NCI-H2029 (cell line): Measurements from ENCODE around the gene EIPR1.
A peak's percentile ranks its signal among the peaks of the same experiment; 100 is the strongest.
"Not testable (repeated sequence)": the region's sequence is repeated elsewhere in the genome, so short reads cannot be mapped to it uniquely, and the experiment has no call there.

Source experiments
- DNase-seq: peaks from one replicate; lab custom pipeline; 2025; lab: John Stamatoyannopoulos, UW

Gene EIPR1

DNA sequence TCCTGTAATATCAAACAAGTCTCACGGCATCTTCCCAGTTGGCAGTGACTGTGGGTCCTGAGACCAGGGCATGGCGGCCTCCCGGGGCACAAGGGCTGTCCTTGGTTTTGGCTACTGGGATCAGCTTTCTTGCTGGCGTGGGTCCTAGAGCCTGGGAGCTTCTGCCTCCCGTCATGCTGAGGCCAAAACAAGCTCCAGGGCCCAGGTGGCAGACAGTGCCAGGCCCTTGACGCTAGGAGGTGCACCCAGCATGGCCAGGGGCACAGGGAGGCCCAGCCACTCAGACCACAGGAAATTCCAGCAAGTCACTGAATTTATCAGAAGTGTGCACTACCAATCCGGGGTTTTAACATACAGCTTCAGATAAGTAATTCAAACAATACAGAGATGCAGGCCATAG lies 184.7 kb downstream of the EIPR1 start:
- DNase-seq, result no peak

DNA sequence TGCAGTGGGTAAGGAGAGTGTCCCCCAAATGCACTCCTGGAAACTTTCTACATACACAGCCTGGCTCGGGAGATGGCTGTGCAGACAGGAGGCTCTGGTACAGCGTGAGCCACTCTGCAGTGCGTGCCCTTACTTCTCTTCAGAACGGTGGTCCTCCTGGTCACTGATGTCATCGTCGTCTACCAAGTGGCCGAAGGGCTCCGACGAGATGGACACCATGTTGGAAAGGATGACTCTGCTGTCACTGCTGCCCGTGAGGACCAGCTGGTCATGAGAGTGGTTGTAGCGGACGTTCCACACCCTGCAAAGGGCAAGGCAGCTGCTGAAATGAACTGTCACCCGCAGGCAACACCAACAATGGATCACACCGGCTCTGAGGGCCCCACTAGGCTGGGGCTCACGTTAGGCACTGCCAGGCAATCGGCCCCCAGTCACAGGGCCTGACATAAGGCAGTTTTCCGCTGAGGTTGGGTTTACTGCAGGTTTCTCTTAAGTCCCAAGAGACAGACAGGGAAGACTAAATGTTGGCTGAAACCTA lies 185.3 kb downstream of the EIPR1 start:
- DNase-seq, result no peak

DNA sequence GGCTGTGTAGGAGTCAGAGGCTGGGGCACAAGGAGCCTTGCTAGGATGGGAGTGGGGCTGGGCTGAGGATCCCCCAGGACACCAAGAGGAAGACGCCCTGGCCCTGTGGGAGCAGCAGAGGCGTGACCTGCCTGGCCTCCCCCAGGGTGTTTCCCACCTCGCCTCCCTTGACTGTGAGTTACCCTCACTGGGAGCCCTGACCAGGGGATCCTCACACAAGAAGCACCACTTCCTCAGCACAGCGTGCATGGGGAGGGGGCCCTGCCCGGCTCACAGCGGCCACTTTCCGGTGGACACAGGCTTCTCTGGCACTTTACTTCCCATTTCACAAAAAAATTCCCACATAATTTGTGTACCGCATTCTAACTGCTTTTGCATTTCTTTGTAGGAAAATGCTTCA lies 187.7 kb downstream of the EIPR1 start:
- no peak for DNase-seq

DNA sequence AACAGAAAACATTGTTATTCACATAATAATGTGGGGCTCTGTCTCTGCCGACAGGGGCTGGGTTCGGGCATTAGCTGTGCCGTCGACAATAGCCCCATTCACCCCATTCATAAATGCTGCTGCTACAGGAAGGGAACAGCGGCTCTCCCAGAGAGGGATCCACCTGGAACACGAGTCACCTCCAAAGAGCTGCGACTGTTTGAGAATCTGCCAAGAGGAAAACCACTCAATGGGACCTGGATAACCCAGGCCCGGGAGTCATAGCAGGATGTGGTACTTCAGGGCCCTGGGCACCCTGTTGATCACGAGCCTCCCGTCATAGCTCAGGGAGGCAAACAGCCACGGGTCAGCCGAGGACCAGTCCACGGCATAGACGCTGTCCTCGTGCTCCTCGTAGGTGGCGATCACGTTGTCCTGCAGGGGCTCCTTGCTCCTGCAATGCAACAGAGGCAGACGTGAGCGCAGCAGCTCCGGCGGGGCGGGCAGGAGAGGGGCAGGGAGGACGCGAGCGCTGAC lies 188.5 kb downstream of the EIPR1 start:
- peak; percentile 65 for DNase-seq

DNA sequence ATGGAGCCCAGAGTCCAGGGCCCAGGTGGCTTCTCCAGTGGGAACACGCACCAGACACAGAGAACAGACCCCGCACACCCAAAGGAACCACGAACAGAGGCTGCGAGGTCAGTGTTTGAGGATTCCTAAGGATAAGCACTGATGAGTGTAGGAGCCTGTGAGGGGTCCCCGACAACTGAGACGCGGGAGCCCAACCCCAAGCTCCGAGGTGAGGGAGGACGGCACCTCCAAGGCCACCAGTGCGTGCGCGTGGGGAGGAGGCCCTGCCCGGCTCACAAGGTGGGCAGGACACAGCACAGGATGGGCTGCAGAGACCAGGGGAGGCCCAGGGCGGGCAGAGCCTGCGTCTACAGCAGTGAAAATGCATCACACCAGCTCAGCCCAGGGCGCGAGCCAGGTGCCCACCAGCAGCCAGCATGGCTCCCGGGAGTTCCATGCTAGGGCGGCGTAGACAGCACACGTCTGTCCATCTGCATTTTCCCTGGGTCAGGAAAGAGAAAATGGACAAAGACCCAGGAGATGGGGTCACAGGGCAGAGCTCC lies 189.1 kb downstream of the EIPR1 start:
- DNase-seq, result no peak

DNA sequence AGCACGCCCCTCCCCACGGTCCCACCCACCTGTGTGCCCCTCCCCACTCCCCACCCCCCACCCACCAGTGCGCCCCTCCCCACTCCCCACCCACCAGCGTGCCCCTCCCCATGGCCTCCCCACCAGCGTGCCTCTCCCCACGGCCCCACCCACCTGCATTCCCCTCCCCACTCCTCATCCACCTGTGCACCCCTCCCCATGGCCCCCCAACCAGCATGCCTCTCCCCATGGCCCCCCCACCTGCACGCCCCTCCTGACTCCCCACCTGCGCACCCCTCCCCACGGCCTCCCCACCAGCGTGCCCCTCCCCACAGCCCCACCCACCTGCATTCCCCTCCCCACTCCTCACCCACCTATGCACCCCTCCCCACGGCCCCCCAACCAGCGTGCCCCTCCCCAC lies 190.2 kb downstream of the EIPR1 start:
- DNase-seq, result no peak

DNA sequence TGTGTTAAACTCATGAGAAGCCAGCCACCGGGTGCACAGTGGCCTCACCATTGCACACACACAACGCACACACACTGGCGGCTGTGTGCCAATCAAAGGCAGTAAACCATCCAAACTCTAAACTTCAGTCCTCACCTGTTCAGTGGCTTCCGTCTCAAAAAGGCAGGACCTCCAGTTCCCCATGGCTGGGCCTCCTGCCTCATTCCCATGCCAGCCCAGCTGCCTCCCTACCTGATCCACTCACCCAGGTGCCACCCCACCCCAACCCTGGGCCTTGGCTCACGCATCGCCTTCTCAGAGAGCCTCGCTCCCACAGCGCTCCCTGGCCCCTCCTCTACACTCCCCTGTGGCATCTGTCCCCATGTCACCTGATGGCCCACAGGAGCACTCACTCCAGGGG lies 190.9 kb downstream of the EIPR1 start:
- no peak for DNase-seq

DNA sequence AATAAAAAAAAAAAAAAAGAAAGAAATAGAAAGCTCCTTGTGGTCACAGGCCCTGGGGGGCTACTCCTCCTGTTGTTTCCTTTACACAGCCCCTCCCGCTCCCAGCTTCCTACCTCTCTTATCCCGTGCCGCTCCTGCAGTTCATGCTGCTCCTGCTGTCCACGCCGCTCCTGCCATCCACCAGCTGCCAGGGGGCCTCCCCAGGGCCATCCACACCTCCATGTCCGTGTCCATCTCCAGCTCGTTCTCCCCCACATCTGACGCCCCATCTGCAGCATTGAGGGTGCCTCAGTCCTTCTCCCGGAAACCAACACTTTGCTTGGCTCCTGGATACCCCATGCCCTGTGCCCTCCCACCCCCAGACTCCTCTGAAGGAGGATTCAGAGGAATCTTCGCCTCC lies 191.7 kb downstream of the EIPR1 start:
- DNase-seq, result no peak

DNA sequence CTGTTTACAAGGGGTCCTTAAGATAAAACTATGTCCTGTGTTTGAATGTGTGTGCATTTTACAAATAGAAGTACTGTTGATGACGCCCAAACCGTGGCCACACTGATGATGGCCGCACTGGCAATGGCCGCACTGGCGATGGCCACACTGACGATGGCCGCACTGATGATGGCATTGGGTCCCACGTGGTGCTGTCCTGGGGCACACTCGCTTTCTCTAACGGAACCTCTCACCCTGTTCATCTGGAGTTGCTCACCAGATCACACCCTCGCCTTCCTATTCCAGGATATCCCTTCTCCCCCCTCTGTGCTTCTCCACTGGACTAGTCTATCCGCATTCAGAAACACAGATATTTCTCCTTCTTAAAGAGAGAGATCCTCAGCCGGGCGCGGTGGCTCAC lies 192.4 kb downstream of the EIPR1 start:
- no peak for DNase-seq

DNA sequence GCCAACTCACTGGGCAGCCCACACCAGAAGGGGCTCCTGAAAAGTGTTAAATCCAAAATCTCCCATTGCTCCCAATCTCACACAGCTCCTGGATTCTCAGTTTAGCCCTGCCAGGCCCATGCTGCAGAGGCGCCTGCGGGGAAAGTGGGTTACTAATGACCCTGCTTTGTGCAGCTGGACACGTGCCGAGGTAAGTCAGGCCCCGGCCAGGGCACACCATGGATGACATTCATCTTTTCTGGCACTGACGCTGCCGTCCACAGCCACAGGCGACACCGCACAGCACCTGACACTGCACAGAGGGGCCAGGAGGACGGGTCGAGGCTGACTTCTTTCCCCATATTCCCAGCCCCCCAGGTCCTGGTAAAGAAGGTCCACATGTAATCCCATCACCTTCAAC lies 193.5 kb downstream of the EIPR1 start:
- no peak for DNase-seq

DNA sequence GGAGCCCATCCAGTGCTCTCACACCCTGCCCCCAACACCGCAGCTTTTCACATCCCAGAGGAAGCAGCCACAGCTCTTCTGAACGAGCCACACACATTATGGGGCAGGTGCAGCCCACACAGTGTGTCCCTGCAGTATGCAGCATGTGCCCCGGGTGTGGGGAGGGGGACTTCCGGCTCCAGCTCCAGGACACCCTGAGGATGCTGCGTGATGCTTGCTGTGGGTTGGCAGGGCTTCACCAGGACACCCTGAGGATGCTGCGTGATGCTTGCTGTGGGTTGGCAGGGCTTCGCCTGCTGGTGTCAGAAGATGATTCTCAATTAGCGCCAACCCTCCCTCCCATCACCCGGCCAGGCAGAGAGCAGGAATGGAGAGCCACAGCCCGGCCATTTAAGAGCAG lies 193.9 kb downstream of the EIPR1 start:
- DNase-seq, result no peak

DNA sequence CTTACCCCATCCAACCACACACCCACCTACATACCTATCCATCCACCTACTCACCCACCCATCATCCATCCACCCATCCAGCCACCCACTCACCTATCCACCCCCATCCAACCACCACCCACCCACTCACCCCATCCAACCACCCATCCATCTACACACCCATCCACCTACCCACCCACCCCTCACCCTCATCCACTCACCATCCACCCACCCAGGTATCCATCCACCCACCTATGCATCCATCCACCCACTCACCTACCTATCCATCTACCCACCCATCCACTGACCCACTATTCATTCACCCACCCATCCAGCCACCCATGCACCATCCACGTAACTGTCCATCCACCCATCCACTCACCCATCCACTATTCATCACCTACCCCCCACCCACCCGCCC lies 194.8 kb downstream of the EIPR1 start:
- no peak for DNase-seq

DNA sequence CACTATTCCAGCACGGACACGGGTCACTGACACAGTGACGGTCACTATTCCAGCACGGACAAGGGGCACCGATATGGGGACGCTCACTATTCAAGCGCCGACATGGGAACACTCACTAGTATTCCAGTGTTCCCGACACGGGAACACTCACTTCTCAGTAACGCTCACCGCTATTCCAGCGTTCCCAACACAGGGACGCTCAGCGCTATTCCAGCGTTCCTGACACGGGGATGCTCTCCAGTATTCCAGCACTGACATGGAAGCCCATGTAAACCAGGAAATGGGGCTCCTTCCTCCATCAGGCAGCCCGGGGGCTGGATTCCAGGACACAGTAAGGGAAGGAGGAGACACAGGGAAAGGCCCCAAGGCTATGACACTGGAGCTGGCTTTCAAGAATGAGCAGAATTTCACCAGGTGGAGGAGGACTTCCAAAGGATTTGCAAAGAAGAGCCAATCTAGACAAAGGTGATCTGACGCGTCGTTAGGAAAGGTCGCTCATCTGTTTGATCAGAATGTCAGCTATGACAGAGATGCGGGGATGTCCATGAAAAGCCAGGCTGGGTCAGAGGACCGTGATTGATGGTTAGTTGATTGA lies 196.1 kb downstream of the EIPR1 start:
- no peak for DNase-seq

DNA sequence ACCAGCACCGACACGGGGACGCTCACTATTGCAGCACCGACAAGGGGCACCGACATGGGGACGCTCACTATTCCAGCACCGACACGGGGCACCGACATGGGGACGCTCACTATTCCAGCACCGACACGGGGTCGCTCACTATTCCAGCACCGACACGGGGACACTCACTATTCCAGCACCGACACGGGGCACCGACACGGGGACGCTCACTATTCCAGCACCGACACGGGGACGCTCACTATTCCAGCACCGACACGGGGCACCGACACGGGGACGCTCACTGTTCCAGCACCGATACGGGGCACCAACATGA lies 196.8 kb downstream of the EIPR1 start:
- not testable (repeated sequence) for DNase-seq

DNA sequence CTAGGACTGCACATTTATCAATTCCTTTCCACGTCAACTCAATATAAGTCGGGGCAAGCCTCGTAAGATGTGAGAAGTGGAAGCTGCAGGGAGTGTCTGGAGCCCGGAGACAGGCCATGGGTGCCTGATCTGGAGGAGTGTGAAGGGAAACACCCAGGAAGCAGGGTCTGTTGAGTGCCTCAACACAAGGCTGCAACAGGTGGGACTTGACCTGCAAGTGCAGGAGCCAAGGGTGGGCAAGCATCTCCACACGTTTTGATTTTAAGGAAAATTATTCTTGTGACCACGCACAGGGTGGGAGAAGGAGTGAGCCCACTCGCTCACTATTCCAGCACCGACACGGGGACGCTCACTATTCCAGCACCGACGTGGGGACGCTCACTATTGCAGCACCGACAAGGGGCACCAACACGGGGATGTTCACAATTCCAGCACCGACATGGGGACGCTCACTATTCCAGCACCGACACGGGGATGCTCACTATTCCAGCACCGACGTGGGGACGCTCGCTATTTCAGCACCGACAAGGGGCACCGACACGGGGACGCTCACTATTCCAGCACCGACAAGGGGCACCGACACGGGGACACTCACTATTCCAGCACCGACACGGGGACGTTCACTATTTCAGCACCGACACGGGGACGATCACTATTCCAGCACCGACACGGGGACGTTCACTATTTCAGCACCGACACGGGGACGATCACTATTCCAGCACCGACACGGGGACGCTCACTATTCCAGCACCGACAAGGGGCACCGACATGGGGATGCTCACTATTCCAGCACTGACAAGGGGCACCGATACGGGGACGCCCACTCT lies 197.3 kb downstream of the EIPR1 start:
- DNase-seq, result no peak

DNA sequence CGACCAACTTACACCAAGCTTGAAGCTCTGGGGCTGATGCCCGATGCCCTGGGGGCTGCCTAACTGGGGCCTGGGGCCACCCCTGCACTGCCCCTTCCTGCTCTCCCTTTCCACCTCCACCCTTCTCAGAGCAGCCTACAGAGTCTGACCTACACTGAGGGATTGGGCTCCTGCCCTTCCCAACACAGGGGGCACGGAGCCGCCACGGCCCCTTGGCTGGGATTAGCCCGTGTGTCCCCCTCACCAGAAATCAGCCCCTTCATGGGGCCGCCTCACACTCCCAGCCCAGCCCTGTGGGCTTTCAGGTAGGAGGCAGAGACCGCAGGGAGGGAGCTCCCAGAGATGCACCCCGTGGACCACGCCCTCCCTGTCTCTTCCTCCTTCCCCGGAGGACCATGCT lies 198.0 kb downstream of the EIPR1 start:
- DNase-seq, result no peak

DNA sequence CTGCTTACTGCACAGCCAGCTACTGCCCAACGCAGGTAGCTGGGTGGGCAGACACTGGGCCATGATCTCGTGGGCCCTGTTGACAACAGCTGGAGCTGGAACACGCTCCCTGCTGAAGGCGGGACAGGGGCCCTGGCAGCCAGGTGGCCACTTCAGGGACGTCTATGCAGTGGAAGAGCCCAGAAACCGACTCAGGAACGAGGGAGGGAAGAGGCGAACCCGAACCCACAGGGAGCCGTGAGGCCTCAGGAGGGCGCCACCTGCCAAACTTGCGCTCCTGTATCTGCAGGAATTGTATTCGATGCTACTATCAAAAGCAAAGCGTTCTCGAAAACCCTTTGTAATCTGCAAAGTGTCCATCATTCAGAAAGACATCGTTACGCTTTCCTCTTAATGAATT lies 198.4 kb downstream of the EIPR1 start:
- no peak for DNase-seq

DNA sequence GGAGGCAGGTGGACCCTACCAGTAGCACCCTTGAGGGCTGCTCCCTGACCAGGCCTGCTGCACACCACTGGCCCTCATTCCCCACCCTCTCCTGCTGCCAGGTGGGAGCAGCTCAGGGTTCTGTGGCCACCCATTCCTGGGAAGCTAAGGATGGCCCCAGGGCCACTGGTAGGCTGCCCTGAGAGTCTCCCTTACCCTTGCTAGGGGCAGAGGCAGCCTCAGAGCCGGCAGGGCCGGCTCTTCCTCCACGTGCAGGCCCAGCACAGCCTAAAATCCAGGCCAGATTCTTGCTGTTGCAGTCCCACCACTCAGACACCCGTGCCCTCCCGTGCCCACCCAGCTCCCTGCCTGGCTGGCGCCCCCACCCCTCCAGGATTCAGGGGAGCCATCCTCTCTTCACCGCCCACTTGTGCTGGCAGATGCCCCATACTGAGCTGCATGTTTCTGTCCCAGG lies 199.0 kb downstream of the EIPR1 start:
- DNase-seq, result no peak

DNA sequence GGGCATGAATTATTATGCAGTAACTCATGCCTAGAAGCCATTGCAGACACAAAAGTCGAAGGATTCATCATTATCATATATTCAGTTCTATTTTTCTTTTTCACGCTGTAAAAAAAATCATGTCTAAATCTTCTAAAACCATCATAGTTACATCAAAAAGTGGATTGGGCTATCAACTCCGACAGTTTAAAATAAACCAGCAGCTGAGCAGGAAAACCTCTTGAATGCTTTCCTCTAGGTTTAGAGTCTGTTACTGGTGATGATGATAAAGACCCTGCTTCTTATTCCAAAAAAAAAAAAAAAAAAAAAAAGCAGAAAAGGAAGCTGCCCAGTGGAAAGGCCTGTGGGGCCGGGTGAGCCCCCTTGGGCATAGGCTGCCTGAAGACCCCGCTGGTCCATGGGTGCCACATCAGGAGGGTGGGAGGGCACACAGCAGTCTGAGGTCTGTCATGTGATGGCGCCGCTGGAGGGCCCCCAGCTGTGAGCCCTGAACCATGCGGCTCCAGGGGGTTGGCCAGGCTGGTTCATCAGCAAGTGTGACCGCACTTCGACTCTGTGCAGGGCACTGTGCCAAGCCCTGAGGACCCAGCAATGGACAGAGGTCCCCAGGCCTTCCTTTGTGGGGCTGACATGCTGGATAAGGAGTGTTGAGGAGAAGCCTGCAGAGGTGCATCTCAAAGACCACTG lies 199.6 kb downstream of the EIPR1 start:
- DNase-seq, result no peak

DNA sequence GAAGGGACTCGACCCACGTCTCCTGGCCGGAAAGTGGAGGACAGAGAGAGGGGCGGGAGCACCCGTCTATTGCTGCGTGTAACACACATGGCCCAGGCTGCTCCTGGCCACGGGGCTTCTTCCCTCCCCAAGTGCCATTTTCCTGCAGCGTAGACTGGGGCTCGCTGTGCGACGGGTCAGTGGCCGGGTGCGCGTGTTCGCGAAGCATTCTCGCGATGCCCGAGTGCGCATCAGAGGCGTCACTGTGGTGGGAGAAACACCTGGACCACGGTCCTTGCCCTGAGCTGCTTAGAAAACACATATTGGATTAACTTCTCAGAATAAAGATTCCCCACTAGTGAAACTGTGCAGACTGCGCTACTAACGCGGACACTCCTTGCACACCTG lies 200.8 kb downstream of the EIPR1 start:
- no peak for DNase-seq

DNA sequence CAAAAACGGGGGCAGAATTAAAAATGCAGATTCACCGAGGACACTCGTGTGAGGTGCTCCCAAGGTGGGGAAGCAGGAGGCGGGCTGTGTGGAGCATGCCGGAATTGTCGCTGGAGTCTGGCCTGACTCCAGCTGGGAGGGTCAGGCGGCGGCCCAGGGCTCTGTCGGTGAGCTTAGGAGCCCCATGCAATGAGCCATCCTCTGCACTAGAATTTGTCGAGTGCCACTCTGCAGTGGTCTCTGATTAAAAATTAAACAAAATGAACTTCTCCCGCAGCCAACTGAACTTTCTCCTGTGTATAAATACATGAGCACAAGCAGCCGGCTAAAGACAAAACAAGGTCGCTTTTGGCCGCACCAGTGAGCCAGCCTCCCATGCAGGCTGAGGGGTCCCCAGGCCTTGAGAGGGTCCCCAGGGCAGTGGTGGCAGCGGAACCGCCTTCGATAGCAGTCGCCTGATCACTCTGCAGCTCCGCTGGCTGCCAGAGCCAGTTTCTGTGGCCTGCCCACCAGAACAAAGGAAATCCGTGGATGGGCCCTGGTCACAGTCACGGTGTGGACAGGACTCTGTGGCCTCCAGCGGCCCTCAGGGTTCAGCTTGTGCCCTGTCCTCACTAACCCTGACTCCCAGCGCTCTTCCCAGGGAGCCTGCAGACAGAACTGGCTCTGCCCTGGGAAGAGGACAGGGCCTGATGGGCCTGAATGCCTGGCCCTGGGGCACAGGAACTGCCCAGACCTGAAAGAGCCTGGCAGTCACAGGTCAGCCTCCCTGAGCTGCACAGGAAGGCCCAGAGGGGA lies 201.3 kb downstream of the EIPR1 start:
- no peak for DNase-seq

DNA sequence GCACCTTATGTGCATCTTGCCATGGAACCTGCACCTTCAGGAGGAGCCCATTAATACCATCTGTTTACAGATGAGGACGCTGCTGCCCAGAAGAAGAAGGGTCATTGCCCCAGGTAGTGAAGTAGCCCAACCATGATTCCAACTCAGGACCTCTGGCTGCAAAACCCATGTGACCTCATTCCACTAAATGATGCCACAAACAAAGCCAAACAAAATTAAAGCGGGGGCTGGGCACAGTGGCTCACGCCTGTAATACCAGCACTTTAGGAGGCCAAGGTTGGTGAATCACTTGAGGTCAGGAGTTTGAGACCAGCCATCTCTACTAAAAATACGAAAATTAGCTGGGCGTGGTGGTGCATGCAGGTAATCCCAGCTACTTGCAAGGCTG lies 202.1 kb downstream of the EIPR1 start:
- no peak for DNase-seq
